Liver (tissue), 9 donors: ENCODE measurements around the gene IL17B. TPM values are rescaled to one million over a fixed set of nuclear protein-coding genes. Genes with fewer than 3 reads are reported as not detected.
A peak's percentile ranks its signal among the peaks of the same experiment; 100 is the strongest.

ENCODE experiments used
- DNase-seq: peaks from one replicate; pipeline ENCODE4 v3.0.0-alpha.2; 2017; ENCODE audit warnings: low spot score
- H3K27ac ChIP-seq, 2 donors: one replicate each; pipeline ENCODE4 v1.7.0; 2013; ENCODE audit warnings: inconsistent platforms in 2 of 2, low read length in 2 of 2, control low read depth in 1 of 2, low read depth in 1 of 2, mild to moderate bottlenecking in 1 of 2
- H3K27me3 ChIP-seq, 4 donors: one replicate each; pipeline versions ENCODE4 v1.6.1 to v1.7.0; 2013; ENCODE audit warnings: low read length in 3 of 4, inconsistent platforms in 1 of 4, mild to moderate bottlenecking in 1 of 4, moderate library complexity in 1 of 4; ENCODE audit not compliant: control insufficient read depth in 4 of 4, insufficient read depth in 4 of 4
- H3K36me3 ChIP-seq, 4 donors: one replicate each; pipeline versions ENCODE4 v1.6.1 to v1.7.0; 2013; ENCODE audit warnings: low read length in 3 of 4, mild to moderate bottlenecking in 3 of 4, low read depth in 1 of 4, moderate library complexity in 1 of 4; ENCODE audit not compliant: control insufficient read depth in 4 of 4, insufficient read depth in 3 of 4
- H3K4me1 ChIP-seq, 4 donors: one replicate each; pipeline versions ENCODE4 v1.6.1 to v1.7.0; 2013; ENCODE audit warnings: low read length in 3 of 4, mild to moderate bottlenecking in 3 of 4, moderate library complexity in 1 of 4; ENCODE audit not compliant: control insufficient read depth in 4 of 4, insufficient read depth in 4 of 4
- H3K4me3 ChIP-seq, 3 donors: one replicate each; pipeline versions ENCODE4 v1.6.1 to v1.7.0; 2013; ENCODE audit warnings: low read length in 3 of 3, control low read depth in 1 of 3, low read depth in 1 of 3, mild to moderate bottlenecking in 1 of 3
- H3K9ac ChIP-seq, 2 donors: one replicate each; pipeline ENCODE4 v1.7.0; 2013; ENCODE audit warnings: low read length in 2 of 2, mild to moderate bottlenecking in 2 of 2, moderate library complexity in 2 of 2, control low read depth in 1 of 2, low read depth in 1 of 2
- H3K9me3 ChIP-seq, 4 donors: one replicate each; pipeline versions ENCODE4 v1.6.1 to v1.7.0; 2013; ENCODE audit warnings: low read length in 3 of 4; ENCODE audit not compliant: control insufficient read depth in 4 of 4
- EGR1 ChIP-seq, 2 donors: IDR thresholded peaks; 2 replicates each; pipeline ENCODE4 v1.6.1; 2016 to 2018; ENCODE audit warnings: antibody characterized with exemption in 2 of 2, low read depth in 2 of 2
- FOXA1 ChIP-seq: IDR thresholded peaks from 2 replicates; pipeline ENCODE4 v1.6.1; 2016; ENCODE audit warnings: antibody characterized with exemption
- GABPA ChIP-seq, 2 donors: IDR thresholded peaks in 1 of 2; conservative IDR thresholded peaks in 1 of 2; 2 replicates each; pipeline ENCODE4 v1.6.1; 2016; ENCODE audit warnings: antibody characterized with exemption in 2 of 2, mild to moderate bottlenecking in 1 of 2, moderate library complexity in 1 of 2
- HNF4A ChIP-seq, 2 donors: conservative IDR thresholded peaks; 2 replicates each; pipeline ENCODE4 v1.6.1; 2016; ENCODE audit warnings: antibody characterized with exemption in 2 of 2, mild to moderate bottlenecking in 2 of 2
- HNF4G ChIP-seq: IDR thresholded peaks from 2 replicates; pipeline ENCODE4 v1.6.1; 2016; ENCODE audit warnings: antibody characterized with exemption
- JUND ChIP-seq, 2 donors: IDR thresholded peaks; 2 replicates each; pipeline ENCODE4 v1.6.1; 2016; ENCODE audit warnings: antibody characterized with exemption in 2 of 2
- NR2F2 ChIP-seq: IDR thresholded peaks from 2 replicates; pipeline ENCODE4 v1.6.1; 2016; ENCODE audit warnings: antibody characterized with exemption
- RAD21 ChIP-seq, 2 donors: IDR thresholded peaks; 2 replicates each; pipeline ENCODE4 v1.6.1; 2016; ENCODE audit warnings: antibody characterized with exemption in 2 of 2, mild to moderate bottlenecking in 2 of 2
- RXRA ChIP-seq, 2 donors: IDR thresholded peaks; 2 replicates each; pipeline ENCODE4 v1.6.1; 2017 to 2018; ENCODE audit warnings: antibody characterized with exemption in 2 of 2, mild to moderate bottlenecking in 1 of 2
- SP1 ChIP-seq: IDR thresholded peaks from 2 replicates; pipeline ENCODE4 v1.6.1; 2018; ENCODE audit warnings: antibody characterized with exemption, mild to moderate bottlenecking
- TAF1 ChIP-seq: conservative IDR thresholded peaks from 2 replicates; pipeline ENCODE4 v1.6.1; 2016; ENCODE audit warnings: antibody characterized with exemption, mild to moderate bottlenecking
- YY1 ChIP-seq: IDR thresholded peaks from 2 replicates; pipeline ENCODE4 v1.6.1; 2016; ENCODE audit warnings: antibody characterized with exemption, mild to moderate bottlenecking
- WGBS: extraction: QIAGEN DNeasy Blood & Tissue Kit; methylation state at CpG from one replicate; pipeline ENCODE4 v1.1.7; 2013; 5-methylcytosine and 5-hydroxymethylcytosine counted together
- polyA plus RNA-seq, 2 donors: library from polyadenylated mRNA; stranded (reverse) in 1 of 2; unstranded in 1 of 2; fragments of 200-250 nt in 1 of 2; fragments of >200 nt in 1 of 2; fragmentation: Nextera tagmentation in 1 of 2; extraction: Ambion mirVana in 1 of 2; gene quantifications; one replicate each; pipeline versions ENCODE4 v1.2.1 to v1.2.3, GENCODE V29; 2013 to 2015
- total RNA-seq, 2 donors: library from RNA; depleted of rRNA; stranded (reverse); fragments of >200 nt; gene quantifications; one replicate each; pipeline ENCODE4 v1.2.3, GENCODE V29; 2014
- TF ChIP-seq, protein P1 (sequence below): IDR thresholded peaks from 2 replicates; pipeline ENCODE4 v1.6.1; 2016; ENCODE audit warnings: antibody characterized with exemption
- TF ChIP-seq, protein P2 (sequence below): IDR thresholded peaks from 2 replicates; pipeline ENCODE4 v1.6.1; 2016; ENCODE audit warnings: antibody characterized with exemption
- TF ChIP-seq, protein P3 (sequence below): IDR thresholded peaks from 2 replicates; pipeline ENCODE4 v1.6.1; 2016; ENCODE audit warnings: antibody characterized with exemption
- TF ChIP-seq, protein P4 (sequence below): fragments of 150-350 bp; IDR thresholded peaks from 2 replicates; pipeline ENCODE4 v1.5.1; 2017; ENCODE audit warnings: improper control_type of control experiment, low read depth, low read length; ENCODE audit not compliant: missing input control
- donor health status: healthy.
- donor health status: healthy.
- donor health status: healthy.
- donor health status: healthy.
- donor health status: healthy.

IL17B gene
- total and polyA plus RNA-seq, 4 donors = not detected

DNA sequence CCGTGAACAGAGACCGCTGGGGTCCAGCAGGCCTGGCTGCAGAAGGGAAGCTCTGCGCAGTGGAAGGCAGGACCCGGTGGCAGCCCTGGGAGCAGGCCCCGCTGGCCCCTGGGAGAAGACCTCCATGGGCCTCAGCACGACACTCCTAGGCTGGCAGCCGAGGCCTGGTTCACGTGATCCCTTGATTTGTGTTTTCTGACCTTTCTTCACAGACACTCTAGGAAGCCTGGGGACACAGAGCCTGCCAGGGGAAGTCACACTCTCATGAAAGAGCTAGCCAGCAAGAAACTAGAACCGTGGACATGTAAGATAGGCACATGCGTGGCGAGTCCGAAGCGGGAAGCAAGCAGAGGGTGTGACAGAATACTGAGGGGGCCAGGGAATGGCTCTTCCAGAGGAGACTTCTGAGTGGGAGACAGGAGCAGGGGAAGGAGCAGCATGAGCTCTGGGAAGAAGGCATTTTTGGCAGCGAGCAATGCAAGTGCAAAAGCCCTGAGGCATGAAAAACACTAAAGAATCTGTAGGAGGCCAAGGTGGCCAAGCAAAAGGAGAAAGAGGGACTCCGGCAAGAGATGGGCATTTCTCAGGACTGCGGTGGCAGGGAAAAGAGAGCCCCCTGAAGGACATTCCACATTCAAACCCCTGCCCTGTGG, 26.6 kb upstream of the IL17B start:
- Histone ChIP-seq H3K27ac (peak overlapping the region; percentile 43 to 50), H3K9me3 (no peaks in the 10 kb centered on the region), H3K4me1 (no peaks in the 10 kb centered on the region), H3K27me3 (peaks cover 0 to 4% (median 0%) of the 10 kb centered on the region in 4 donors), H3K4me3 (no peak overlapping the region), H3K9ac (no peak overlapping the region), H3K36me3 (no peaks in the 10 kb centered on the region)
- WGBS = 81% methylated on average over 16 of the region's 16 CpGs
- no peak for DNase-seq
- no peak for TF ChIP-seq SP1
- TF ChIP-seq RXRA (IDR thresholded peaks at IDR 0.05) = no peak
- TF ChIP-seq JUND (IDR thresholded peaks at IDR 0.05) = no peak
- no peak for TF ChIP-seq HNF4A (conservative IDR thresholded peaks at IDR 0.05)
- TF ChIP-seq, protein P1, sequence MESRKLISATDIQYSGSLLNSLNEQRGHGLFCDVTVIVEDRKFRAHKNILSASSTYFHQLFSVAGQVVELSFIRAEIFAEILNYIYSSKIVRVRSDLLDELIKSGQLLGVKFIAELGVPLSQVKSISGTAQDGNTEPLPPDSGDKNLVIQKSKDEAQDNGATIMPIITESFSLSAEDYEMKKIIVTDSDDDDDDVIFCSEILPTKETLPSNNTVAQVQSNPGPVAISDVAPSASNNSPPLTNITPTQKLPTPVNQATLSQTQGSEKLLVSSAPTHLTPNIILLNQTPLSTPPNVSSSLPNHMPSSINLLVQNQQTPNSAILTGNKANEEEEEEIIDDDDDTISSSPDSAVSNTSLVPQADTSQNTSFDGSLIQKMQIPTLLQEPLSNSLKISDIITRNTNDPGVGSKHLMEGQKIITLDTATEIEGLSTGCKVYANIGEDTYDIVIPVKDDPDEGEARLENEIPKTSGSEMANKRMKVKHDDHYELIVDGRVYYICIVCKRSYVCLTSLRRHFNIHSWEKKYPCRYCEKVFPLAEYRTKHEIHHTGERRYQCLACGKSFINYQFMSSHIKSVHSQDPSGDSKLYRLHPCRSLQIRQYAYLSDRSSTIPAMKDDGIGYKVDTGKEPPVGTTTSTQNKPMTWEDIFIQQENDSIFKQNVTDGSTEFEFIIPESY = no peak
- TF ChIP-seq, protein P2, sequence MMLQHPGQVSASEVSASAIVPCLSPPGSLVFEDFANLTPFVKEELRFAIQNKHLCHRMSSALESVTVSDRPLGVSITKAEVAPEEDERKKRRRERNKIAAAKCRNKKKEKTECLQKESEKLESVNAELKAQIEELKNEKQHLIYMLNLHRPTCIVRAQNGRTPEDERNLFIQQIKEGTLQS = no peak
- no peak for TF ChIP-seq GABPA (IDR thresholded peaks at IDR 0.05 in 1 of 2, conservative IDR thresholded peaks at IDR 0.05 in 1 of 2)

DNA sequence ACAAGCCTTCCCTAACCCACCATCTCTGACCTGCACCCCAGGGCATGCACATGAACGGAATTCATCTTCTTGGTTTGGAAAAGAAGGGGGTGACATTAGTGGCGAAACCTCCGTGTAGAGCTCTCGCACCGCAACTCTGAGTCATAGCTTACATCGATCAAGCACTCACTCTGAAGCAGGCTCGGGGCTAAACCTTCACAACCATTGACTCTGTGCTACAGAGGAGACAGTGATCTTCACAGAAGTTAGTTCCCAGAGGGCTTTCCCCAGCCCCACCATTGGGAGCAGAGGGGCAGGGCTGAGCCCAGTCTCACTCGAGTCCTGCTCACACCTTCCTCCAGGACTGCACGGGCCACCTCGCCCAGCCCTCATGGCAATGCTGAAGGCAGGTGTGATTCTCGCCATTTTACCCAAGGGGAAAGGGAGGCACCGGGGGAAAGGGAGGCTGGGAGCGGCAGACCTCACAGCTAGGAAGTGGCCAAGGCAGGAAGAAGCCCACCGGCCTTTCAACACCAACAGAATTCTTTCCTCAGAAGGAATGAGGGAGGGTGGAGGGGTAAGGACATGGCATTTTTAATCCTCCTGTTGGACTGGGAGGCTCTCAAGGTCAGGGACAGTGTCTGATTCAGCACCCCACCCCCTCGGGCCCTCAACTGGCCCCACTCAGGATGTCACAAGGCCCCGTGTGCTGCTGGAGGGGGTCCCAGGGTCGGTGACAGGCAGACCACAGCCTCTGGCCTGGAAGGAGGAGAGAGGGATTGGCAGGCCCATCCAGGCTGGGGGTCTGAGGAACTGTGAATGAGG, 25.9 kb upstream of the IL17B start:
- peak overlapping the region; percentile 43 to 50 for H3K27ac ChIP-seq
- 83% methylated on average over 17 of the region's 17 CpGs for WGBS
- no peak overlapping the region for H3K4me3 ChIP-seq
- H3K36me3 ChIP-seq = no peaks in the 10 kb centered on the region
- TF ChIP-seq JUND (IDR thresholded peaks at IDR 0.05) = no peak
- no peak for TF ChIP-seq TAF1
- TF ChIP-seq SP1 = no peak
- TF ChIP-seq RXRA (IDR thresholded peaks at IDR 0.05) = no peak
- TF ChIP-seq YY1 = no peak
- no peak for TF ChIP-seq GABPA (IDR thresholded peaks at IDR 0.05 in 1 of 2, conservative IDR thresholded peaks at IDR 0.05 in 1 of 2)
- no peak for TF ChIP-seq HNF4G
- TF ChIP-seq NR2F2 = no peak
- TF ChIP-seq FOXA1 = no peak
- no peak for TF ChIP-seq RAD21 (IDR thresholded peaks at IDR 0.05)
- H3K9me3 ChIP-seq = no peaks in the 10 kb centered on the region
- H3K9ac ChIP-seq = no peak overlapping the region
- H3K4me1 ChIP-seq = no peaks in the 10 kb centered on the region
- peaks cover 0 to 4% (median 0%) of the 10 kb centered on the region in 4 donors for H3K27me3 ChIP-seq
- no peak for DNase-seq

DNA sequence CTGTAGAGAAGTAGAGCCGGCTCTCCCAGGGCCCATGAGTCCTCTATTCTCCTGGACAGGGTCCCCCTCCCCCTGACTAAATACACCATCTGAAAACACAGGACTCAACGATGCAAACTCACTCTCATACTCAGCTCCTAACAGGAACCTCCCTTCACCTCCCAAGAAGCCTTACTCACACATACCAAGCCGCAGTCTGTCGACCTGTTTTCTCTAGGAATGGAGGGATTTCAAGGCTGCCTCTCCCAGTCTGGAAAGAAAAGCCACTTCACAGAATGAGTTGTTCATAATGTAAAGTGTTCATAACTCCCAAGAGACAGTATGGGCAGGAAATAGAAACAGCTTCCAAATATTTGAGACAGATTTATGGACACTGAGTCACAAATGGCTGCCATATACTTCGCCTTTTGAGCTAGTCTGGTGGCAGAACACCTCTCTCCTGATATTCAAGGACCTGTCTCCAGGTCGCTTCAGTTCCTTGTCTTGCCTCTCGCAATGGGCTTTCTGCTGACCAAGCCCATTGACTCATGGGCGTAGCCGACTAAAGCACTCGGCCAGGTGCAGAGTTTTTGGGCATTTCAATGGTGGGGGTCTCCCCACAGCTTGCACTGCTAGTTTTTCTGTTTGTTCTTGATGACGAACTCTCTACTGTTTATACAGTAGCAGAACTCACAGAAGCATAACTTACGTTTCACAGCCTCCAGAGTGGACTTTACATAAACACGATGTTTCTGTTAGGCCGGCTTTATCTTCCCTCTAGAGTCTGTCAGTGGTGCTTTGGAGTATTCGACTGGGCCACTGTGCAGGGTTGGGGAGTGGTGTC, 25.0 kb upstream of the IL17B start:
- H3K36me3 ChIP-seq = no peaks in the 10 kb centered on the region
- no peaks in the 10 kb centered on the region for H3K4me1 ChIP-seq
- peak overlapping the region in 1 of 2 donors; percentile 31 for H3K27ac ChIP-seq
- DNase-seq = no peak
- no peak overlapping the region for H3K4me3 ChIP-seq
- peaks cover 0 to 4% (median 0%) of the 10 kb centered on the region in 4 donors for H3K27me3 ChIP-seq
- 83% methylated on average over 15 of the region's 15 CpGs for WGBS
- no peak overlapping the region for H3K9ac ChIP-seq
- no peaks in the 10 kb centered on the region for H3K9me3 ChIP-seq
- TF ChIP-seq, protein P2 = no peak
- TF ChIP-seq JUND (IDR thresholded peaks at IDR 0.05) = no peak
- TF ChIP-seq EGR1 (IDR thresholded peaks at IDR 0.05; ENCODE audit: low read depth in 2 of 2) = no peak
- TF ChIP-seq, protein P3, sequence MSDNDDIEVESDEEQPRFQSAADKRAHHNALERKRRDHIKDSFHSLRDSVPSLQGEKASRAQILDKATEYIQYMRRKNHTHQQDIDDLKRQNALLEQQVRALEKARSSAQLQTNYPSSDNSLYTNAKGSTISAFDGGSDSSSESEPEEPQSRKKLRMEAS = no peak
- TF ChIP-seq, protein P1 = no peak
- TF ChIP-seq, protein P4, sequence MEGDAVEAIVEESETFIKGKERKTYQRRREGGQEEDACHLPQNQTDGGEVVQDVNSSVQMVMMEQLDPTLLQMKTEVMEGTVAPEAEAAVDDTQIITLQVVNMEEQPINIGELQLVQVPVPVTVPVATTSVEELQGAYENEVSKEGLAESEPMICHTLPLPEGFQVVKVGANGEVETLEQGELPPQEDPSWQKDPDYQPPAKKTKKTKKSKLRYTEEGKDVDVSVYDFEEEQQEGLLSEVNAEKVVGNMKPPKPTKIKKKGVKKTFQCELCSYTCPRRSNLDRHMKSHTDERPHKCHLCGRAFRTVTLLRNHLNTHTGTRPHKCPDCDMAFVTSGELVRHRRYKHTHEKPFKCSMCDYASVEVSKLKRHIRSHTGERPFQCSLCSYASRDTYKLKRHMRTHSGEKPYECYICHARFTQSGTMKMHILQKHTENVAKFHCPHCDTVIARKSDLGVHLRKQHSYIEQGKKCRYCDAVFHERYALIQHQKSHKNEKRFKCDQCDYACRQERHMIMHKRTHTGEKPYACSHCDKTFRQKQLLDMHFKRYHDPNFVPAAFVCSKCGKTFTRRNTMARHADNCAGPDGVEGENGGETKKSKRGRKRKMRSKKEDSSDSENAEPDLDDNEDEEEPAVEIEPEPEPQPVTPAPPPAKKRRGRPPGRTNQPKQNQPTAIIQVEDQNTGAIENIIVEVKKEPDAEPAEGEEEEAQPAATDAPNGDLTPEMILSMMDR = no peak
